Effector CD4-positive, alpha-beta T cell (primary cell): ENCODE results near the gene WDR62.

Experiments used
- DNase-seq: peaks from one replicate; pipeline ENCODE4 v3.0.0-alpha.2; 2020

WDR62 gene

DNA sequence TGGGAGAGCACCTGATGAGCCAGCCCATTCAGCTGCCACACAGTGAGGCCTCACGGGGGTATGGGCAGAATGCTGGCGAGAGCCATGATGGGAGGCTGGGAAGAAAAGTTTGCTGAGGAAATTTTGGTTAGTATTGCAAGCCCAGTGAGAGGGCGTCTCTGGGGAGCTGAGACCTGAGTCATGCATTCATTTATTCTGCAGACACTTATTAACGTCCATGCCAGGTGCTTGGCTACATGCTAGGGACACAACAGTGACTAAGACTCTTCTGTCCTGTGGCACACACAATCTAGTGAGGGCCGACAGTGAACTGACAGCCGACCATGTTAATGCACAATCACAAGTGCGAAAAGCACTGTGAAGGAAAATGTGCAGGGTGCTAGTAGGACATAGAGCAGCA, 27.2 kb downstream of the WDR62 start:
- no peak for DNase-seq

DNA sequence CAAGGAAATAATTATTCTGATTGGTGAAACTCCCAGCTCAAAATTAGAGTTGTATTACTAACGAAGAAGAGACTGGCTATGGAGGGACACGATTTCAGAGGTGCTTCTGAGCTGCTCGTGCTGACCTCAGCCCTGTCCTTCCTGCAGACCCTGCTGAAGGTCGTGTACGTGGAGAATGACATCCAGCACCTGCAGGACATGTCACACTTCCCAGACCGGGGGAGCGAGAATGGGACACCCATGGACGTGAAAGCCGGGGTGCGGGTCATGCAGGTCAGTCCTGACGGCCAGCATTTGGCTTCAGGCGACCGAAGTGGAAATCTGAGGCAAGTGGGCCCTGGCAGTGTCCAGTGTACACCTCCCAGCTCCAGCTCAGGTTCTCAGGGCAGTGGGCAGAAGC, 28.2 kb downstream of the WDR62 start:
- DNase-seq = no peak

DNA sequence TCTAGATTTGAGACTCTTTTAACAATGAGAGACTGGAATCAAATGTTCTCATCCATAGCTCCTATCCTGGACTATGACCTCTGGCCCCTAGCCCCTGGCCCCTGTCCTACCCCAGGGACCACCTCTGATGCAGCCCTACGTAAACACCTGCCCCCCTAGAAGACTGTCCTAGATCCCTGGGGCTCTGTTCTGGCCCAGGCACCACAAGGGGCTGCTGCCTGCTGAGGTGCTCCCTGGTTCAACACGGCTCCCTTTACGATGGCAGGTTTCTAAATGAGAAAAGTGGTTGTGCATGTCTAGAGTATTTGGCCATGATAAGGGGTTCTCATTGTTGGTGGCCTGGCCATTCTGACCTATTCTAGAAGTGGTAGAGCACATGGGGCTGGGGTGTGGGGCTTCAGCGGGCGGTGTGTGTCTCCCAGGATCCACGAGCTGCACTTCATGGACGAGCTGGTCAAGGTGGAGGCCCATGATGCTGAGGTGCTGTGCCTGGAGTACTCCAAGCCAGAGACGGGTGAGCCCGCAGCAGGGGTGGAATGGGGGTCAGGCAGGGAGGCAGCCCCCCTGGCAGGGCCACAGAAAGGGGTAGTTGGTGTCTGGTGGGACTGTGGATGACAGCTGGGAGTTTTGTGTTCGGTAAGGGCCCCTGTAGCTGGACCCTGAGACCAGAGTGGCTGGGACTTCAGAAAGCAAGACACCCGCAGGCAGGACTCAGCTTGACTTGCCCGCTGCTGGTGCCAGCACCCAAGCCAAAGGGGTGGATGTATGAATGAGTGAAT, 29.7 kb downstream of the WDR62 start:
- DNase-seq = no peak

DNA sequence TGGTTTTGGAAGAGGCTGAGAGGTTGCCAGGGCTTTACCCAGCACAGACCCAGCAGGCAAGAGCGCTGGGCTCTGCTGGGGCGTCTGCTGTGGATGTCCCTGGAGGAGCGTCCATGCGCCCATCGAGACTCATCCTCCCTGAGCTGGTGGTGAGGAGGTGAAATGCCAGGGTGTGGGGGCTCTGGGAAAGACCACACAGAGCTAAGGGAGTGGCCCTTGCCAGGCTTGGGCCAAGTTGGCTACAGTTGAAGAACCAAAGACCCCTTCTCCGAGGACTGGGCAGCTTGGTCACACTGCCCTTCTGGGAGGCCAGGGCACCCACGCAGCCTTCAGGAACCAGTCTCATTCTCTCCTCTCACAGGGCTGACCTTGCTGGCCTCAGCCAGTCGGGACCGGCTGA, 31.6 kb downstream of the WDR62 start:
- no peak for DNase-seq

DNA sequence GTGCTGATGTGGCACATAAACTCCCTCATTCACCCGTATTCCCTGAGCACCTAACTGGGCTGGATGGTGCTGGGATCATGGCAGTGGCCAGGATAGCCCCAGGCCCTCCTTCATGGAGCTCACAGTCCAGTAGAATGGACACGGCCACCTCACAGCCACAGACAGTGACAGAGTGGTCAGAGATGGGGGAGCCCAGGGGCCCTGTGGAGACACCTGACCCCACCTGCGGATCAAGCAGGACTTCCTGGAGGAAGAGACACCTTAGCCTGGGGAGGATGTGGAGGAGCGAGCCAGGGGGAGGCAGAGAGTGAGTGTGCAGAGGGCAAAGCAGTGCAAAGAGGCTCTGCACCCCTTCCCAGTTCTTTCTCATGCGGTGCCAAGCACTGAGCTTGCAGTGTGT, 35.1 kb downstream of the WDR62 start:
- no peak for DNase-seq

DNA sequence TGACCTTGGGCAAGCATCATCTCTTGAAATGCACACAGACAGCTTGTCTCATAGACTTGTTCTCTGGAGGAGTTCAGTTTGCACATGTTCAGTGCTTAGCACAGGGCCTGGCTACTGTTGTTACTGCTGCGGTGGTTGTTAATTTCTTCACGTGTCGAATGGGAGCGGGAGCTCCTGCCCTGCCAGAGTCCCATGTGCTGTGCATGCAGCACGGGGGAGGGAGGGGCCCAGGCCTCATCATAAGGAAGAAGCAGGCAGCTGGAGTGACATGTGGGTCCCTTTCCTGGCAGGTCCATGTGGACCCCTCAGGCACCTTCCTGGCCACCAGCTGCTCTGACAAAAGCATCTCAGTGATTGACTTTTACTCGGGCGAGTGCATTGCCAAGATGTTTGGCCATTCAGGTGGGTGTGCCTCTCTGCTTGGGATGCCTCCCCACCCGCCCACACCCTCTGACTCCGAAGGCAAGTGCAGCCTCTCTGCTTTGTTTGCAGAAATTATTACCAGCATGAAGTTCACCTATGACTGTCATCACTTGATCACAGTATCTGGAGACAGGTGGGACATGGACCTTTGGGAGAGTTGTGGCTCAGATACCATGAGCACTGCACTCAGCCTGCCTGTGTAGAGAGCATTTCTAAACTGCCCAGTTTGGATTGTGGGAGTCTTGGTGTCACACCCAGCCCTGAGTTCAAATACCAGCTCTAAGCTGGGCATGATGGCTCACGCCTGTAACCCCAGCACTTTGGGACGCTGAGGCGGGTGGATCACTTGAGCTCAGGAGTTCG, 36.4 kb downstream of the WDR62 start:
- no peak for DNase-seq

DNA sequence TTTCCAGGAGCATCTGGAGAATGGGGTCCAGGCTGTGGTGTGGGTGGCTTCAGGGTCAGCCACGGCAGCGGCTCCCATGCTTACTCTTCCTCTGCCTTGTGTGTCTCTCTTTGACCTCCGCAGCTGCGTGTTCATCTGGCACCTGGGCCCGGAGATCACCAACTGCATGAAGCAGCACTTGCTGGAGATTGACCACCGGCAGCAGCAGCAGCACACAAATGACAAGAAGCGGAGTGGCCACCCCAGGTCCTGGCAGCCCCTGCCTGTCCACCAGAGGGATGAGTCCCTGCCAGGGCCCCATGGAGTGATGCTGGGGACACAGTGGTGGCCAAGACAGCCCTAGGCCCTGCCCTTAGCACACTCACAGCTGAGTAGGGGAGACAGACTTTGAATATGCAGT, 37.9 kb downstream of the WDR62 start:
- no peak for DNase-seq

DNA sequence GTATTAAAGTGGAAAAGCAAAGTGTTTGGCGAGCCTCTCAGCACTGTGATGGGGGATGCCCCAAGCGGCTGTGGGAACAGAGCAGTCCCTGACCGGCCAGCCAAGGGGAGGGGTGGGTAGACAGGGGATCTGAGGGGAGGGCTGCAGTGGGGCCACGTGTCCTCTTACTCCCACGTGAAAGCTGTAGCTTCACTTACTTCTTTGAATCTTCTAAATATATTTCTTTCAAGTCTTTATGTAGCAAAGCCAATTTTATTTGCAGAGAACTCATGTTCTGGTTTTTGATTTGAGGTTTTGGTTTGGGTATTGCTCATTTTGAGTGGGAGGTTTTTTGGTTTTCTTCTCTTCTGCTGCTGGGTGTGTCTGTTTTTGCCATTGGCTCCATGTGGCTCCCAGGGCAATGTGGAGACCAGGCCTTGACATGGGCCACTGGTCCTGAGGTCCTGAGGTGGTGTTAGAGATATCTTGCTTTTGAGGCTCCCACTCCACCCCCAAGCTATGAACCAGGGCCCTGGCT, 38.5 kb downstream of the WDR62 start:
- DNase-seq = no peak

DNA sequence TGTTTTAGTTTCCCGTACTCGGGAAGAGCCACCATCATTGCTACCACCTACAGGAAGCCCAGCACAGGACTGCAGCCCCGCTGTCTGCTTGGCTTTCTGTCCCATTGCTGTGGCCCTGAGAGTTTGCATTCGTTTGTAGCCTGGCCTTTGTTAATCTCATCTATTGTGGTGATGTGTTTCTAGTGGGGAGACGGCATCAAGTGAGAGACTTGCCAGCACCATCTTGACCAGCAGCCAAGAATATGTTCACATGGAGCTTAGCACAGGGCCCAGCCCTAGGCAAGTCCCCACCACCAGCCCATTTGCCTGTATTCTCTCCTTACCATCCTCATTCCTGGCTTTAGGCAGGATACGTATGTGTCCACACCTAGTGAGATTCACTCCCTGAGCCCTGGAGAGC, 39.0 kb downstream of the WDR62 start:
- no peak for DNase-seq

DNA sequence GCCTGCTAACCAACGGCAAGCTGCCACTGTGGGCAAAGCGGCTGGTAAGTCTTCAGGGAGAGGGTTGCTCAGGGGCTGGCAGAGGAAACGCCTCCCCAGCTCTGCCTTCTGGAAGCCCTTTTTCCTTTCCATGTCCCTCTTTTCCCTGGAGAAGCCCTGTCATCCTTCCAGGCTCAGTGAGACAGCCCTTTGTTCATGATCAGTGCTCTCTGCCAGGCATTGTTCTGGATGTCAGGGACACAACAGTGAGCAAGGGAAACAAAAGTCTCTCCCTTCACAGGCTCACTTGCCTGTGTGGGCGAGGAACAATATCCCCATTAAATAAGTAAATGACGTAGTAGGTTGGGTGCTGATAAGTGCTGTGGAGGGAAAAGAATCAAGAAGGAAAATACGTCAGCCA, 42.3 kb downstream of the WDR62 start:
- DNase-seq = no peak

DNA sequence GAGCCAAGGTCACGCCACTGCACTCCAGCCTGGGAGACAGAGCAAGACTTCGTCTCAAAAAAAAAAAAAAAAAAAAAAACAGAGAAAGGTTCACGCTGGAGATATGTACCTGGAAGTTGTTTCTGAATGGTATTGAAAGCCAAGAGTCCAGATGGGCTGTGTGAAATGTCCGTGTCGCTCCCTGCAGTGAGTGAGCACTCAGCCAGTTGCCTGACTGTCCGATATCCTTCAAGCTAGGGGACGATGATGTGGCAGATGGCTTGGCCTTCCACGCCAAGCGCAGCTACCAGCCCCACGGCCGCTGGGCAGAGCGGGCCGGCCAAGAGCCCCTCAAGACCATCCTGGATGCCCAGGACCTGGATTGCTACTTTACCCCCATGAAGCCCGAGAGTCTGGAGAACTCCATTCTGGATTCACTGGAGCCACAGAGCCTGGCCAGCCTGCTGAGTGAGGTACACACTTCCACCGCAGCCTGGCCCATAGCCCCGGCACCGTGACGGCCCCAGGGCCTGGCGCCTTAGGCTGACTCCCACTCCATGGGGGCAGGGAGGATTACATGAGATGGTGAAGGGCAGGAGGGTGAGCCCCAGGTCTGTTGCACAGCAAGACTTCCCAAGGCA, 44.6 kb downstream of the WDR62 start:
- no peak for DNase-seq

DNA sequence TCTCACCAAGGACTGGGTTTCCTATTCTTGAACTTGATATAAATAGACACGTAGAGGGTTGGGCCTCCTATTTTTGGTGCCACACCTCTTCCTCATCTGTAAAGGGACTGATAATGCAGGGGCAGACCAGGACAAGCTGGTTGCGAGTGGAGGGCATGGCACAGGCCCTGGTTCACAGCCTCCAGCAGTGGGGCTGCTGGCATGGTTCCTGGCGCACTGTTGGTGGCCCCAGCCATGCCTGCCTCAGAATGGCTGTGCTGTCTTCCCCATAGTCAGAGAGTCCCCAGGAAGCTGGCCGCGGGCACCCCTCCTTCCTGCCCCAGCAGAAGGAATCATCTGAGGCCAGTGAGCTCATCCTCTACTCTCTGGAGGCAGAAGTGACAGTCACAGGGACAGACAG, 45.8 kb downstream of the WDR62 start:
- no peak for DNase-seq

DNA sequence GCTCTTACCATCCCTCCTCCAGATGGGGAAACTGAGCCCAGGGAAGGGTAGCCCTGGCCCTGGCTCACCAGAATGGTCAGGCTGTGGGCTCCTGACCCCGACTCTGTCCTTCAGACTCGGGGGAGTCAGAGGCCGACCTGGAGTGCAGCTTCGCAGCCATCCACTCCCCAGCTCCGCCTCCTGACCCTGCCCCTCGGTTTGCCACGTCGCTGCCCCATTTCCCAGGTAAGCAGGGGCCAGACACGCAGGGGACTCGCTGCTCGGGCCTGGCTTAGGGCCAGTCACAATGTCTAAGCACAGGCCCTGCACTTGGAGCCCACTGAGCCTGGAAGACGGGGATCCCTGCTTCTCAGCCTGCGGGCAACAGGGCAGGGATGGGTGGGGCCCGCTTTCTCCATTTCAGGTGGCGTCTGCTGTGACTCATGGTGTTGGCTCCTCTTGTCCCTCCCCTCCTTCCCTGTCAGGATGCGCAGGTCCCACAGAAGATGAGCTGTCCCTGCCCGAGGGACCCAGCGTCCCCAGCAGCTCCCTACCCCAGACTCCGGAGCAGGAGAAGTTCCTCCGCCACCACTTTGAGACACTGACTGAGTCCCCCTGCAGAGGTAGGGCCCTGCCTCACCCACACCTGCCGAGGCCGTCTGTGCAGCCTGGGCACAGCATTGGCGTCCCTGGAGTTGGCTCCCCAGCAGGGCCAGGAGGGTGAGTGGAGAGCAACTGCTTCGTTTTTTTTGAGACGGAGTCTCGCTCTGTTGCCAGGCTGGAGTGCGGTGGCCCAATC, 47.0 kb downstream of the WDR62 start:
- DNase-seq = no peak

DNA sequence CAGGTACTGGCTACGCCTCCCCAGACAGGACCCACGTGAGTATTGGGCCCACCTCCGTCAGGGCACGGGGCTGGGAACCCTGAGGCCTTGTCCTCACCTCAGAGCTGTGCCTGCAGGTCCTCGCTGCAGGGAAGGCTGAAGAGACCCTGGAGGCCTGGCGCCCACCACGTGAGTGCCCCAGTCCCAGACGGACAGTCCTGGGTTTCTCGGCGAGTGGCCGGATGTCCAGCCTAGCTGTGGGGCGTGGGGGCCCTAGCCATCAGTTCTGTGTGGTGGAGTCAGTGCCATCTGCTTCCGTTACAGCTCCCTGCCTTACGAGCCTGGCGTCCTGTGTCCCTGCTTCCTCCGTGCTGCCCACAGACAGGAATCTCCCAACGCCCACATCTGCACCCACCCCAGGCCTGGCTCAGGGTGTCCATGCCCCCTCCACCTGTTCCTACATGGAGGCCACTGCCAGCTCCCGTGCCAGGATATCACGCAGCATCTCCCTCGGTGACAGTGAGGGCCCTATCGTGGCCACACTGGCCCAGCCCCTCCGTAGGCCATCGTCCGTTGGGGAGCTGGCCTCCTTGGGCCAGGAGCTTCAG, 48.4 kb downstream of the WDR62 start:
- DNase-seq = no peak

DNA sequence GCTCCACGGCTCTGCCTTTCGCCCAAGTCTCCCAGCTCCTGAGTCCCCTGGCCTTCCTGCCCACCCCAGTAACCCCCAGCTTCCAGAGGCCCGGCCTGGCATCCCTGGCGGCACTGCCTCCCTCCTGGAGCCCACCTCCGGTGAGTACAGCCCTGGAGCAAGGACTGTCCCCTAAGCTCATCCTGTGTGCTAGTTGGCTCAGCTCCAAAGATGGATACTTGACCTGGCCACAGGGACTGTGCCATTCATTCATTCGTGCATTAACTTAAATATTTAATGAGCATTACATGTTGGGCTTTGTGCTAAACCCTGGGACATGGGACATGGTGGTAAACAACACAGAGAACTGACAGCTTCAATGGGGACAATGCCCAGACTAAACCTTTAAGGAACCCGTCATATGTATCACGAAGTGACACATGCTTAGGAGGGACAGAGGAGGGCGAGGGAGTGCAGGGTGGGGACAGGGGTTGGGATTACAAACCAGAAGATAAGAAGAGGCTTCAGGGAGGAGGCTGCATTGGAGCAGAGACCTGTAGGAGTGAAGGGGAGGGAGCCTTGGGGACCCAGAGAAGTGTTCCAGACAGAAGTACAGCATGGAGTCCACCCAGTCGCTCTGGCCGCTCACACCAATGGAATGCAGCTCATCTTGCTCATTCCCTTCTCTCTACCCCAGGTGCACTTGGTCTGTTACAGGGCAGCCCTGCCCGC, 49.3 kb downstream of the WDR62 start:
- no peak for DNase-seq

DNA sequence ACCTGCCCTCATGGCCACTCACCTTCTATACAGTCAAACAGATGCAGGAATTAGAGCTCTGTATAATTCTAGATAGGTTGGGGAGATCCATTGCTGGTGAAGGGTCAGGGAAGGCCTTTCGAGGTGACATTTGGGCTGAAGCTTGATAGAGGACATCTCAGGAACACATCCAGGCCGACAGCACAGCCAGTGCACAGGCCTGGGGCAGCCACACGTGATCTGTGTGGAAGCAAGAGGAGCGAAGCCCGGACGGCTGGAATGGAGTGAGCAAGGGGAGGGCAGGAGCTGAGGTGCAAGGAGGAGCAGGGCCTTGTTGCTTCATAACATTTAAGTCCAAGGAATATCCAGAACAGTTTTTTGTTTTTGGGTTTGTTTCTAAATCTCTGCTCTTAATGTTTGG, 51.7 kb downstream of the WDR62 start:
- no peak for DNase-seq

DNA sequence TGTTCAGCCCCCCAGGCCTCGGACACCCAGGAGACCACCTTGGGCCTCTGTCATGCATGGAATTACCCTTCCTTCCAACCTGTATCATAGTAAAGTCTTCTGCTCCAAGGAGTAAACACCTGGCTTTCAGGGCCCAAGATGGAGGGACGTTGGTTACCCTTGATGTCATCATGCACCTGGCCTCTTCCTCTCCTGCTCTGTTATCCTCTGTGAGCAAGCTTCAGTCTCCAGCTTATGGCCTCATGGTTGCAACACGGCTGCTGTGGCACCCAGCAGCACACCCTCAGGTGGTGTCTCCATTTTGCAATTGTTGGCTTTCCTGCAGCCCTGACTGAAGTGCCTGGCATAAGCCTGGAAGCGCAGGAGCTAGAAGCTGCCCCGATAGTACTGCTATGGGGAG, 52.3 kb downstream of the WDR62 start:
- no peak for DNase-seq

DNA sequence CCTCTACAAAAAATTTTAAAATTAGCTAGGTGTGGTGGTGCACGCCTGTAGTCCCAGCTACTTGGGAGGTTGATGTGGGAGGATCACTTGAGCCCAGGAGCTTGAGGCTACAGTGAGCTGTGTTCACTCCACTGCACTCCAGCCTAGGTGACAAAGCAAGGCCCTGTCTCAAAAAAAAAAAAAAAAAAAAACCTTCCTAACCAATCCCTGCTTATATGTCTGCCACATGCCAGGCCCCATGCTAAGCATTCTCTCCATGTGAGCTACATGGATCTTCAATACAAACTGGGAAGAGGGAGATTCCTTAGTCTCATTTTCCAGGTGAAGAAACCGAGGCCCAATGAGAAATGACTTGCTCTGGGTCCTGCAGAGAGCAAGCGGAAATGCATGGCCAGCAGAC, 54.0 kb downstream of the WDR62 start:
- no peak for DNase-seq

DNA sequence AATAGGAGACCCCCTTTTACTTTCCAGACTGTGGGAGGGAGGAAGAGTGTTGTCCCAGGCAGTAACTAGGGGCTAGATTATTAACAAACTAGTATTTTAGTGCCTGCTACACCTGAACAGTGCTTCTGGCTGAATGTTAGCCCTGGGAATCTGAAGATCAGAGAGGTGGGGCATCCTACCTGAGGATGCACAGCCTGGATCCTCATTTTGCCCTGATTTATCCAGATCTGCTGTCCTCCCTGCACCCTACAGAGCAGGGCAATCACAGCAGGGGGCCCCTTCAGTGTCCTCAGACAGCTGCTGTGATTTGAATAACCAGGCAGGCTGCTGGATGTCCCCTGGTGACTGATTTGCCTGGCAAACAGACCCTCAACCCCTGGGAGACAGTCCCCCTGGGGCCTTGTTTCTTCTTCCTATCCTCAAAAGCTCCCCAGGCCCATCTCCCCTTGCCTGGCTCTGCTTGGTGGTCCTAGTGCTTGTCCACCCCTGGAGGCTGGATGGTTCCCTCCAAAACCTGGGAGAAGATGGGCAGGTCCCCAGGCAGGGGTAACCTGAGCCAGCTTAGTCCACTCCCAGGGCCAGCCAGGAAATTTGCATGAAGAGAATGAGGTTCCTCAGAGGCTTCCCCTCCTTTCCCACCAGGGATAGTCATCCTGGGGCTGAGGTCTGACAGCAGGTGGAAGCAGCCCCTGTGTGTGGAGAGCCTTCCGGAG, 55.9 kb downstream of the WDR62 start, which contains the start of gene OVOL3:
Gene OVOL3, plus strand, starts transcription at position 657 of the 713 bp plus-strand sequence. CDS start 60 bp downstream, outside the sequence.
- no peak for DNase-seq

DNA sequence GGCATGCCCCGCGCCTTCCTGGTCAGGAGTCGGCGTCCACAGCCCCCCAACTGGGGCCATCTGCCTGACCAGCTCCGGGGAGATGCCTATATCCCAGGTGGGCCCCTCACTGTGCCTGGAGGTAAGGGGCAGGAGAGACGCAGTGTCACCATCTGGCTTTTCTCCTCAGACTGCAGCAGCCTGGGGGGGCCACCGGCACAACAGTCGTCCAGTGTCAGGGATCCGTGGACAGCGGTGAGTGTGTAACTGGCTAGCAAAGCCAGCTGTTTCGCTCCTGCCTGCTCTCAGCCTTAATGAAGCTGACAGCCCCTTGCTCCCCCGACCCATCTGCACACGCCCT, 56.5 kb downstream of the WDR62 start:
- no peak for DNase-seq

DNA sequence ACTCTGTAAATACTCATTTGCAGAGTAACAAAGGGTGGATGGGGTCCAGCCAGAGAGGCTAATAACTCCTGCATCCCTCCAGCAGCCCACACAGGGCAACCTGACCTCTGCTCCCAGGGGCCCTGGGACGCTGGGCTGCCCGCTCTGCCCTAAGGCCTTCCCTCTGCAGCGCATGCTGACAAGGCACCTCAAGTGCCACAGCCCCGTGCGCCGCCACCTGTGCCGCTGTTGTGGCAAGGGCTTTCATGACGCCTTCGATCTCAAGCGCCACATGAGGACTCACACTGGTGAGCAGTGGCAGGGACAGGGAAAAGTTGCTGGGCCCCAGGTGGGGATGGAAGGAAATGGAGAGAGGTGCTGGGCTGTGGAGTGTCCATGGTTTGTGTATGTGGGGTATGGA, 58.0 kb downstream of the WDR62 start:
- DNase-seq = no peak
